Fibroblast of the aortic adventitia (primary cell): ENCODE data around the gene DNAH17. TPM values are rescaled to one million over a fixed set of nuclear protein-coding genes. Genes with fewer than 3 reads are reported as not detected.
A peak's percentile ranks its signal among the peaks of the same experiment; 100 is the strongest.

Source experiments
- DNase-seq: peaks from one replicate; pipeline ENCODE4 v3.0.0-alpha.2; 2010; ENCODE audit warnings: low read depth
- H3K4me3 ChIP-seq: 2 replicates; pipeline ENCODE4 v1.5.1; 2011; ENCODE audit warnings: low read depth, mild to moderate bottlenecking, control low read depth, low read length, moderate library complexity
- total RNA-seq: library from RNA; depleted of rRNA; stranded (reverse); fragments of >200 nt; gene quantifications from 2 replicates; pipeline ENCODE4 v1.2.3, GENCODE V29; 2012; ENCODE audit warnings: low replicate concordance
- TF ChIP-seq, protein P1 (sequence below): IDR thresholded peaks from 2 replicates; pipeline ENCODE4 v1.5.1; 2011; ENCODE audit warnings: mild to moderate bottlenecking, low read length, control low read depth, inconsistent platforms; ENCODE audit not compliant: insufficient read depth

DNAH17 gene
- total RNA-seq, 1 donor: not detected

DNA sequence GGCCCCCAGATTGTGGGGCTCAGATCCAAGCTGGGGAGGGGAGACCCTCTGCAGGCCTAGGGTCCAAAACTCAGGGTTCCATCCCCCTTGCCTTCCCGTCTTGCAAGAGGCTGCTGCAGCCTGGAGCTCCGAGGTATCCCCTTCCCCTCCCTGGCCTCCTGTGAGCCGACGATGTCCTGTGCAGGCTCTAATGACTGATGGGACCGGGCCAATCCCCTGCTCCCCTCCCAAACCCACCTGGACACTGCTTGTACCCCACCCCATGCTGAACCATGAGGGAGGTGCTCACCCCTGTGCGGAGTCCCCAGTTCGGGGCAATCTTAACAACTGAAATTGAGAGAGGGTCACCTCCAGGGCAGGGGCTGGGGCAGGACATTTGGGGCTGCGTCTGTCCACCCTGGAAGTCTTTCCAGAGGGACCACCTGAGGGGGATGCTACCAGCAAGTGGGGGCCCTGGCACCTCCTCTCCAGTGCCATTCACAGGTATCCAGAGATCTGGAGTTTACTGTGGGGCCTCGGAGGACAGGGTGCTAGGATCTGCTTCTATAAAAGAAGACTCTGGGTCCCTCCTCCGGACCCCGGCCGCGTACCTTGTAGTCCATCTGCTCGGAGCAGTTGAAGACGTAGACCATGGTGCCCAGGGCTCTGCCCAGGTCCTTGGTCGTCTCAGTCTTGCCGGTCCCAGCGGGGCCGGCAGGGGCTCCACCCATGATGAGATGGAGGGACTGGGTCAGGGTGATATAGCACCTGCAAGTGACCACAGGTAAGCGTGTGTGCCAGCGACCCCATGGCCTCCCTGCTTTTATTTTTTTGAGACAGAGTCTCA, 77.3 kb downstream of the DNAH17 start:
- TF ChIP-seq, protein P1, sequence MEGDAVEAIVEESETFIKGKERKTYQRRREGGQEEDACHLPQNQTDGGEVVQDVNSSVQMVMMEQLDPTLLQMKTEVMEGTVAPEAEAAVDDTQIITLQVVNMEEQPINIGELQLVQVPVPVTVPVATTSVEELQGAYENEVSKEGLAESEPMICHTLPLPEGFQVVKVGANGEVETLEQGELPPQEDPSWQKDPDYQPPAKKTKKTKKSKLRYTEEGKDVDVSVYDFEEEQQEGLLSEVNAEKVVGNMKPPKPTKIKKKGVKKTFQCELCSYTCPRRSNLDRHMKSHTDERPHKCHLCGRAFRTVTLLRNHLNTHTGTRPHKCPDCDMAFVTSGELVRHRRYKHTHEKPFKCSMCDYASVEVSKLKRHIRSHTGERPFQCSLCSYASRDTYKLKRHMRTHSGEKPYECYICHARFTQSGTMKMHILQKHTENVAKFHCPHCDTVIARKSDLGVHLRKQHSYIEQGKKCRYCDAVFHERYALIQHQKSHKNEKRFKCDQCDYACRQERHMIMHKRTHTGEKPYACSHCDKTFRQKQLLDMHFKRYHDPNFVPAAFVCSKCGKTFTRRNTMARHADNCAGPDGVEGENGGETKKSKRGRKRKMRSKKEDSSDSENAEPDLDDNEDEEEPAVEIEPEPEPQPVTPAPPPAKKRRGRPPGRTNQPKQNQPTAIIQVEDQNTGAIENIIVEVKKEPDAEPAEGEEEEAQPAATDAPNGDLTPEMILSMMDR: no peak
- DNase-seq: no peak
- no peak overlapping the region for H3K4me3 ChIP-seq

DNA sequence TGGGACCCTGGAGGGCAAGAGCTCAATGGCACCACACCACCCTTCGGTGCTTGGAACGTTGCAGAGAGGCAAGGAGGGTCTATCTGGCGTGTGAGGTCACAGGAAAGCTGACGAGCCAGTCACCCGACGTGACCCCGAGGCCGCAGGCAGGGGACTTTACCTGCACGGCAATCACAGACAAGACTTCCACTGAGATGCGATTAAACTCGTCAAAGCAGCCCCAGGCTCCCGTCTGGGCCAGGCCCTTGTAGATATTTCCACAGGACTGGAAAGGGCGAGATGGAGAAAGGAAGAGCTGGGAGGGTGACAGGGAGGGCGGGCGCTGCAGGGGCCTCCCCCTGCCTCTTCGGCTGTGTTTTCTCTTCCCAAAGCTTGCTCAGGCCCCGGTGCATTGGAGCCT, 78.3 kb downstream of the DNAH17 start:
- TF ChIP-seq, protein P1: no peak
- no peak overlapping the region for H3K4me3 ChIP-seq
- no peak for DNase-seq

DNA sequence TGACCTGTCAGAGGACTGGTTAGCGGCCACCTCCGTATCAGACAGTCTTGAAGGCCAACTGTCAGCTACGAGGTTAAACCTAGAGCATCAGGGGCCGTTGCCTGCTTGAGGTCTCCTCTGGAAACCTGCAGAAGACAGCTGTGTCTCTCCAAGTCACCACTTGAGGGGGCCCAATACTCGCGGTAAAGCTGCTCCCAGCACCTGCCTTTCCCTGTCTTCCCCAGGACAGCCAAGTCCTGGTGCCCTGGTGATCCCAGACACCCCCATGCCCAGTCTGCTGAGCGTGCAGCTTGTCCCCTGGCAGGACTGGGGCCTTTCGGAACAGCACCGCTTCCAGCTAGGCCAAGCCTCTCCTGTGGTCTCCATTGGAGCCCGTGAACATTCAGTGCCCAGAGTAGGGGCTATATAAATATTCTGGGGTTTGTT, 80.1 kb downstream of the DNAH17 start:
- TF ChIP-seq, protein P1: peak; percentile 76
- DNase-seq: peak; percentile 75
- H3K4me3 ChIP-seq: no peak overlapping the region

DNA sequence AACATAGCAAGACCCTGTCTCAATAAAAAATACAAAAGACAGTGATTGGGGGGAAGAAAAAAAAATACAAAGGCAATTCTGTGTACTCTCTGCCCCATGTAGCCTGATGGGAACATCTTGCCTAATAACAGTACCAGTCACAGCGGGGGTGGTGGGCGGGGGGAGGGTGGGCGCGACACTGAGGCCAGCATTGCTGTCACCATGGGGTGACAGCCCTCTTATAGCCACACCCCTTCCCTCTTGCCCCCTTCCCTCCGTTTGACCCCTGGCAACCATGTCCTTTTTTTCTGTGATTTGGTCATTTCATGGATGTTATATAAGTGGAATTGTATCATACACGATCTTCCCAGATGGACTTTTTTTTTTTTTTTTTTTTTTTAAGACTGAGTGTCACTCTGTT, 80.9 kb downstream of the DNAH17 start:
- TF ChIP-seq, protein P1: no peak
- no peak overlapping the region for H3K4me3 ChIP-seq
- no peak for DNase-seq

DNA sequence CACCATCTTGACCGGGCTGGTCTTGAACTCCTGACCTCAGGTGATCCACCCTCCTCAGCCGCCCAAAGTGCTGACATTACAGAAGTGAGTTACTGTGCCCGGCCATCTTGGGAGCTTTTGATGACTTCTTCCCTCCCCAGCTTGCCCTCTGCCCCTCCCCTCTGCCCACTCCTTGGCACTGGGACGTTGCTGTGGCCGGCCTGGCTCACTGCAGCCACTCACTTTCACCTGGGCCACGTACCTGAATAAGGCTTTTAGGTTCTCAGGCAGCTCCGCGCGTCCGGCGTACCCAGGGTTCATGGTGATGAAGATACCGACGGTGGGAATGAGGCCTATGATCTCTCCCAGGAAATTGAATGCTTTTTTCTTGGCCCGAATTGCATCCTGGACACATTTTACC, 81.6 kb downstream of the DNAH17 start:
- H3K4me3 ChIP-seq: no peak overlapping the region
- no peak for DNase-seq
- TF ChIP-seq, protein P1: no peak

DNA sequence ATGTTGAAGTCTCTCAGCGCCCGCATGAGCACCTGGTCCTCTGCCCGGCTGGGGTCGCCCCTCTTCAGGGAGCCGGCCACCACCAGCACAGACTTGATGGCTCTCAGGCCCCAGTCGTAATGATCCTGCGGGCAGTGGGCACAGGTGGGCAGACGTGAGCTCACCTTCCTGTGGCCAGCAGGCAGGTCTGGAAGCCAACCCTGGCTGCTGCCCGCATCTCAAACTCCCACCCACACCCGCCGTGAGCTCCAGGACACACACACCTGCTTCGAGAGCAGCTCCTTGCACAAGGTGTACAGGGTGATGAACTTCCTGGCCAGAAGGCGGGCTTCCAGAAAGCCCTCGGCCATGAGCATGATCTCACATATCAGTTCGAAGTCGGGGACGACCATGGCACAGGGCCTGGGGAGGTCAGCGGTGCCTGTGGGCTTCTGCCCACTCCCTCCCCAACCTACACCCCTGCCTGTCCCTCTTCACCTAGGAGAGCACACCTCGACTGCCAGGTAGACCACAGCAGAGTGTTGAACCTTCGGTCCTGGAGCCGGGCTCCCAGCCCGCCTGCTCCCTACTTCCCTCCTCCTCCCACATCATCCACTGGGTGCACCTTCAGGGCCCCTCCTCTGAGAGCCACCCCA, 82.4 kb downstream of the DNAH17 start:
- TF ChIP-seq, protein P1: no peak
- no peak for DNase-seq
- no peak overlapping the region for H3K4me3 ChIP-seq
